ENCODE data around the gene DAPK1.
"Not testable (repeated sequence)": the region's sequence is repeated elsewhere in the genome, so short reads cannot be mapped to it uniquely, and the experiment has no call there.

The DAPK1 gene

GRCh38 chr9:87732756-87733155 is 235.1 kb downstream of the DAPK1 start:
- H3K4me3 ChIP-seq (ENCODE audit: low read length): no peak overlapping the region
- no peak for TF ChIP-seq ZNF274 (IDR thresholded peaks at IDR 0.05; ENCODE audit: low read depth, low read length)

DNA sequence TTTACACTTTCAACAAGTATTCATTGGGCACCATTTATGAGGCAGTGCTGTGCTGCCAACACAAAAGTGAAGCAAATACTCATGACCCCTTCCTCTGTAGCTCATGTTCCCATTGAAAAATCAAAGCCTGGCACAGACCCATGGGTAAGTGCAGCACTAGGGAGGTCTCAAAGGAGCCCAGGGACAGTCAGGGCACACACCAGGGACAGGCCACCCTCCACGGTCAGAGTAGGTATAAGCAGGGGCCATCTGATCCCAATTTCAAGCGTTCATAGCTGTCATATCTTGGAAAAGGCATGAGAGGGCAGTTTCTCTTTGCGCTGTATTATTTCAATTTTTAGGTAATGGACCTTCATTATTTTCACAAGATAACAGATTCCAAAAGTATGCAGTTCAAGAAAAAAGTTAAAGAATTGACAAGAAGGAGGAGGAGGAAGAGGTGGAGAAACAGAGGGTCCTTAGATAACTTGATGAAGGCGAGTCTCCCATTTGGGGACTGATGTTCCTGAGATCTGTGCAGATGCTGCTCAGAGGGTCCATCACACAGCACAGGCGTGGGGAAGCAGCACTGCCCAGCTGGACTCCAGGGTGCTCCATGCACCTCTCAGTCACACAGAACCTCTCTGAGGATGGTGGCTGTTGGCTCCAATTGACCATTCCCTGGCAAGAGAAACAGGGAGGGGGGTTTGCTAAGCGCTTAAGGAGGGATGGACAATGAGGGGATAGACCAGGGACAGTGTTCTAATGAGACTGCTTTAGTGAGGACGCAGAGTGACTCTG is 235.8 kb downstream of the DAPK1 start:
- H3K4me3 ChIP-seq (ENCODE audit: low read length): no peak overlapping the region
- TF ChIP-seq ZNF274 (IDR thresholded peaks at IDR 0.05; ENCODE audit: low read depth, low read length): no peak

DNA sequence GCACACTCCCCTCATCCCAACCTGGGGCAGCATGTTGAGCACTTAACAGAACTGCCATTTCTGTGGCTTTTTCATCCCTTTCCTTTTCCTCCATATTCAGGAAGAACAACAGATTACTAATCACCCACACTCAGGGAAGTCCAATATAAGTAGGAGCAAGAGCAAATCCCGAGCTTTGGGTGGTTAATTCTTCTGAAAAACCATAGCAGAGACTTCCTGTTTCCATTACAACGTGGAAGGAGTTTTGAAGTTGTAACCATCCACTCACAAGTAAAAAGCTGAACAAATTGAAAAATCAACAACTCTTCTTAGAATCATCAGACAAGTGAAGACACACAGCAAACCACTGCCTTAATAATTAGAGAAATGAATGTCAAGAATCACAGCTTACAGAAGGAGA is 236.4 kb downstream of the DAPK1 start:
- no peak for TF ChIP-seq ZNF274 (IDR thresholded peaks at IDR 0.05; ENCODE audit: low read depth, low read length)
- no peak overlapping the region for H3K4me3 ChIP-seq (ENCODE audit: low read length)

GRCh38 chr9:87739546-87739945 is 241.9 kb downstream of the DAPK1 start:
- H3K4me3 ChIP-seq (ENCODE audit: low read length): no peak overlapping the region
- no peak for TF ChIP-seq ZNF274 (IDR thresholded peaks at IDR 0.05; ENCODE audit: low read depth, low read length)

- H3K4me3 ChIP-seq (ENCODE audit: low read length): no peak overlapping the region
- no peak for TF ChIP-seq ZNF274 (IDR thresholded peaks at IDR 0.05; ENCODE audit: low read depth, low read length)
These were observed 242.5 kb downstream of the DAPK1 start for GRCh38 chr9:87740209-87740608.

DNA sequence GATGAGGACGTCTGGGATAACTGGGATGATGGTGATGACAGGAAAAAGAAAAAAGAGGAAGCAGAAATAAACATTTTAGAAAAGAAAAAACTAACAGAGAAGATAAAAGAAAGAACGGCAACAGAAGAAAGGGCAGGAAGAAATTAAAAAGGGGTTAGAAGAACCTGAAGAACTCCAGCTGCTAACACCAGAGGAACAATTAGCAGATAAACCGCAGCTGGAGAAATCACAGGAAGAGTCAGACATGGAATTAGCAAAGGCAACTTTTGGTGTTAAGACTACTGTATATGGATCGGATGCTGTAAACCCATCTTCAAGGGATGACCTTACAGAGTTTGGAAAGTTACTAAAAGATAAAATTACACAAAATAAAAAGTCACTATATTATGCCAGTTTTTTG is 243.7 kb downstream of the DAPK1 start:
- no peak overlapping the region for H3K4me3 ChIP-seq (ENCODE audit: low read length)
- TF ChIP-seq ZNF274 (IDR thresholded peaks at IDR 0.05; ENCODE audit: low read depth, low read length): no peak

DNA sequence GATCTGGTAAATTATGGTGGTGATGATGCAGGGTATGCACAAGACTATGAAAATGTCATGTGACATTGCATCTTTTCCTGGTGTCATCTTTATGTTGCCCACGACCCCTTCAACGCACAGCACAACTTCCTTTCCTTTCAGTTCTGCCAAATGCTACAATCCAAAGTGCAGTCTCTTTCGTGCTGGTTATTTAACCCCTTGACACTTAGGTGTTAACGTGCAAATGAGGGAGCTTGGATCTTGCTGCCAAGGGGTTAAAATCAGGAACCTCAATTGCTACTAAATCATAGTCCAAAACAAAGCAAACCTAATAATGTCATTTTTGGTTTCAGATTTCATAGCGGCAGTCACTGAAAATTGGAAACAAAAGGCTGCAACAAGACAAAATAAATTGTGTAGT is 244.2 kb downstream of the DAPK1 start:
- no peak for TF ChIP-seq ZNF274 (IDR thresholded peaks at IDR 0.05; ENCODE audit: low read depth, low read length)
- no peak overlapping the region for H3K4me3 ChIP-seq (ENCODE audit: low read length)

- H3K4me3 ChIP-seq (ENCODE audit: low read length): no peak overlapping the region
- TF ChIP-seq ZNF274 (IDR thresholded peaks at IDR 0.05; ENCODE audit: low read depth, low read length): no peak
These were observed 245.3 kb downstream of the DAPK1 start for GRCh38 chr9:87742813-87743428.

DNA sequence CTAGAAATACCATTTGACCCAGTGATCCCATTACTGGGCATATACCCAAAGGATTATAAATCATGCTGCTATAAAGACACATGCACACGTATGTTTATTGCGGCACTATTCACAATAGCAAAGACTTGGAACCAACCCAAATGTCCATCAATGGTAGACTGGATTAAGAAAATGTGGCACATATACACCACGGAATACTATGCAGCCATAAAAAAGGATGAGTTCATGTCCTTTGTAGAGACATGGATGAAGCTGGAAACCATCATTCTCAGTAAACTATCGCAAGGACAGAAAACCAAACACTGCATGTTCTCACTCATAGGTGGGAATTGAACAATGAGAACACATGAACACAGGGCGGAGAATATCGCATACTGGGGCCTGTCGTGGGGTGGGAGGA is 246.6 kb downstream of the DAPK1 start:
- H3K4me3 ChIP-seq (ENCODE audit: low read length): not testable (repeated sequence)

- H3K4me3 ChIP-seq (ENCODE audit: low read length): no peak overlapping the region
- no peak for TF ChIP-seq ZNF274 (IDR thresholded peaks at IDR 0.05; ENCODE audit: low read depth, low read length)
These were observed 248.5 kb downstream of the DAPK1 start for GRCh38 chr9:87746186-87746585.

DNA sequence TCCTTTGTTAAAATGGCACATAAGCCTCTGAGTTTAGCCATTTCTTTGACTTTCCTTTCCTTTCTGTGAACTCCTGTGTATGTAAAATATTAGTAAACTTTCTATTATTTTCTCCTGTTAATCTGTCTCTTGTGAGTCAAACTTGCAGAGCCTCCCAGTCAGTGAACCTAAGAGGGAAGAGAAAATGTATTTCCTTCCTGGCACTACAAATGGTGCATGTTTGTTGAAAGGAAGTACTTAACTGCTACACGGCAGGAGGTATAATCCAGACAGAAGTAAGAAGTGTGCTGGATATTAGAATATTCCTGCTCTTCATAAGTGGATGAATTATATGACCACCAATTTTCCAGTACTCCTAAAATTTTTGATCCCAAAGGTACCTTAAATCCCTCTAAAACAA is 251.2 kb downstream of the DAPK1 start:
- H3K4me3 ChIP-seq (ENCODE audit: low read length): no peak overlapping the region
- TF ChIP-seq ZNF274 (IDR thresholded peaks at IDR 0.05; ENCODE audit: low read depth, low read length): no peak

DNA sequence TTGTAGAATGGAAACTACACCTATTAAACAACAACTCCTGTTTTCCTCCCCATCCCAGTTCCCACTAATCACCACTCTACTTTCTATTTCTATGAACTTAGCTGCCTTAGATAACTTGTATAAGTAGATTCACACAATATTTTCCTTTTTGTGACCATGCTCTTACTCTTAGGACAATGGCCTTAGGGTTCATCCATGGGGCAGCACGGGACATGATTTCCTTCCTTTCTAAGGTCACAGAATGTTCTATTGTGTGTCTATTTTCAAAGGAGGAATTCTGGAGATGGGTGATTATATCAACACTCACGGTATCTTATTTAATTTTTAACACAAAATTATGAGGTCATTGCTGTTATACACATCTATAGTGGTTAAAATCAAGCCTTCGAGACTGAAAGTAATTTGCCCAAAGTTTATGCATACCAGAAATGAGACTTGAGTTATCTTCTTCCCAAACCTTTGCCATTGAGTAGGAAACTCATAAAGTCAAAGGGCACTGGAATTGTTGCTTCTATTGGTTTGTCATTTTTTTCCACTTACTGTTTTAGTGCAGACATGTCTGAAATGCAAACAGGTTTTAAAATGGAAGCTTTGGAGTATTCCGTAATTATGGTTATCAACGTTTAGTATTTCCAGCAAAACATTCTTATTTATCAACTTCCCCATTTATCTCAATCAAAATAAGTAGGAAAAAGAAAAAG is 251.8 kb downstream of the DAPK1 start:
- H3K4me3 ChIP-seq (ENCODE audit: low read length): no peak overlapping the region
- TF ChIP-seq ZNF274 (IDR thresholded peaks at IDR 0.05; ENCODE audit: low read depth, low read length): no peak

GRCh38 chr9:87750726-87751125 is 253.1 kb downstream of the DAPK1 start:
- no peak for TF ChIP-seq ZNF274 (IDR thresholded peaks at IDR 0.05; ENCODE audit: low read depth, low read length)
- H3K4me3 ChIP-seq (ENCODE audit: low read length): no peak overlapping the region

DNA sequence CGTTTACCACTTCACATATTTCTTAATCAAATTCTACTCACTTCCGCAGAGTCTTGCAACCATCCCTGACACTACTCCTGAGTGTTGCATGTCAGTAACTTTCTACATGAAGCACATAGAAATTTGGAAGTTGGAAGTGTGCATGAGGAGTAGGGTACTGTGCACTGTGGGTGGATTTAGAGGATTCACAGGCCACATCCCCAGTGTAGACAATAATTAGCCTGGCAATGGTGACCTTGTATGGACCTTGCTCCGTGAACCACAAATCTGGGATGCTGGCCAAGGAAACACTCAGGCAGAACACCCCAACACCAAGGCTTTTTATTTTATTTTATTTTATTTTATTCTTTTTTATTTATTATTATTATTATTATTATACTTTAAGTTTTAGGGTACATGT is 253.8 kb downstream of the DAPK1 start:
- no peak overlapping the region for H3K4me3 ChIP-seq (ENCODE audit: low read length)
- no peak for TF ChIP-seq ZNF274 (IDR thresholded peaks at IDR 0.05; ENCODE audit: low read depth, low read length)

DNA sequence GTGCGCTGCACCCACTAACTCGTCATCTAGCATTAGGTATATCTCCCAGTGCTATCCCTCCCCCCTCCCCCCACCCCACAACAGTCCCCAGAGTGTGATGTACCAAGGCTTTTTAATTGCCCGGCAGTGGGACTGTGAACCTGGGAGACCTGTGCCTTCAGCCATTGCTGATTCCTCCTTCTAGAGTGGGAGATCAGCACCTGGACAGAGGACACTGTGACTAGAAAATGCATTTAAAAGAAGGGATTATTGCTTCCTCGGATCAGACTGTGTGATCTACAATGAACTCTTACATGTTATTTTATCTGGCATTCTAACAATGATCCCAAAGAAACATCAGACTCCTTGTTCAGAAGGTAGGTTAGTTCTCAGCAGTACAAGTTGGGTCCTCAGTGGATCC is 254.2 kb downstream of the DAPK1 start:
- no peak for TF ChIP-seq ZNF274 (IDR thresholded peaks at IDR 0.05; ENCODE audit: low read depth, low read length)
- no peak overlapping the region for H3K4me3 ChIP-seq (ENCODE audit: low read length)

Data from GM08714 (cell line).